Measurements from ENCODE around the gene CHN1. TPM values are rescaled to one million over a fixed set of nuclear protein-coding genes. Genes with fewer than 3 reads are reported as not detected.

CHN1 gene
- total RNA-seq, 1 experiment from 2014 or later = 0.41 TPM

- no peaks in the 10 kb centered on the region for H3K36me3 Mint-ChIP-seq (ENCODE audit: insufficient read depth, unreplicated experiment)
These were observed 75.4 kb downstream of the CHN1 start for GRCh38 chr2:174929786-174930185.

GRCh38 chr2:174925046-174925784 is 80.0 kb downstream of the CHN1 start:
- H3K4me3 ChIP-seq (ENCODE audit: low read depth, low read length) = no peak overlapping the region
- H3K36me3 ChIP-seq (ENCODE audit: control insufficient read depth, insufficient read depth, low read length) = no peaks in the 10 kb centered on the region
- Mint-ChIP-seq H3K4me1 (ENCODE audit: low read depth, unreplicated experiment) (no peaks in the 10 kb centered on the region), H3K27ac (ENCODE audit: unreplicated experiment) (no peak overlapping the region), H3K9me3 (ENCODE audit: unreplicated experiment) (no peaks in the 10 kb centered on the region), H3K36me3 (ENCODE audit: insufficient read depth, unreplicated experiment) (no peaks in the 10 kb centered on the region), H3K4me3 (ENCODE audit: unreplicated experiment) (no peak overlapping the region), H3K27me3 (ENCODE audit: insufficient read depth, unreplicated experiment) (peaks cover 5% of the 10 kb centered on the region)
- DNase-seq = no peak
- ChIA-PET POLR2A (no interaction called here), CTCF (no interaction called here)
- intact Hi-C loops (cut with micrococcal nuclease; ENCODE audit: unreplicated experiment) = no loop called here
- no peaks in the 10 kb centered on the region; the same call in 1 of the 2 replicates for H3K9me3 ChIP-seq
- H3K4me1 ChIP-seq = no peaks in the 10 kb centered on the region
- no peak for TF ChIP-seq CTCF (IDR thresholded peaks at IDR 0.05; ENCODE audit: insufficient read depth in 1 of 2, low read depth in 1 of 2, low read length in 1 of 2, severe bottlenecking in 1 of 2, unreplicated experiment in 1 of 2)
- no TSS peak for BruUV-seq (replicated peaks)
- no peaks in the 10 kb centered on the region for H3K27me3 ChIP-seq (replicated peaks; ENCODE audit: control insufficient read depth, insufficient read depth, low read length)

More at GRCh38 chr2:174929786-174930185, 75.4 kb downstream of the CHN1 start:
- H3K27ac Mint-ChIP-seq (ENCODE audit: unreplicated experiment) = no peak overlapping the region
- ChIA-PET POLR2A (no interaction called here), CTCF (no interaction called here)
- H3K4me1 Mint-ChIP-seq (ENCODE audit: low read depth, unreplicated experiment) = no peaks in the 10 kb centered on the region
- no peak overlapping the region for H3K4me3 Mint-ChIP-seq (ENCODE audit: unreplicated experiment)
- H3K27me3 Mint-ChIP-seq (ENCODE audit: insufficient read depth, unreplicated experiment) = peaks cover 2% of the 10 kb centered on the region
- TF ChIP-seq CTCF (IDR thresholded peaks at IDR 0.05; ENCODE audit: insufficient read depth in 1 of 2, low read depth in 1 of 2, low read length in 1 of 2, severe bottlenecking in 1 of 2, unreplicated experiment in 1 of 2) = no peak
- no peaks in the 10 kb centered on the region for H3K4me1 ChIP-seq
- no peaks in the 10 kb centered on the region; the same call in 1 of the 2 replicates for H3K9me3 ChIP-seq
- H3K27me3 ChIP-seq (replicated peaks; ENCODE audit: control insufficient read depth, insufficient read depth, low read length) = no peaks in the 10 kb centered on the region
- H3K4me3 ChIP-seq (ENCODE audit: low read depth, low read length) = no peak overlapping the region
- H3K36me3 ChIP-seq (ENCODE audit: control insufficient read depth, insufficient read depth, low read length) = no peaks in the 10 kb centered on the region
- intact Hi-C loops (cut with micrococcal nuclease; ENCODE audit: unreplicated experiment) = no loop called here
- no peak for DNase-seq
- no peaks in the 10 kb centered on the region for H3K9me3 Mint-ChIP-seq (ENCODE audit: unreplicated experiment)
- BruUV-seq (replicated peaks) = no TSS peak

GRCh38 chr2:174924061-174924693 is 81.0 kb downstream of the CHN1 start:
- no TSS peak for BruUV-seq (replicated peaks)
- H3K4me3 ChIP-seq (ENCODE audit: low read depth, low read length) = no peak overlapping the region
- TF ChIP-seq CTCF (IDR thresholded peaks at IDR 0.05; ENCODE audit: insufficient read depth in 1 of 2, low read depth in 1 of 2, low read length in 1 of 2, severe bottlenecking in 1 of 2, unreplicated experiment in 1 of 2) = no peak
- Mint-ChIP-seq H3K9me3 (ENCODE audit: unreplicated experiment) (no peaks in the 10 kb centered on the region), H3K27me3 (ENCODE audit: insufficient read depth, unreplicated experiment) (peaks cover 3% of the 10 kb centered on the region), H3K27ac (ENCODE audit: unreplicated experiment) (no peak overlapping the region), H3K4me1 (ENCODE audit: low read depth, unreplicated experiment) (no peaks in the 10 kb centered on the region), H3K36me3 (ENCODE audit: insufficient read depth, unreplicated experiment) (no peaks in the 10 kb centered on the region), H3K4me3 (ENCODE audit: unreplicated experiment) (no peak overlapping the region)
- ChIA-PET POLR2A (no interaction called here), CTCF (no interaction called here)
- no peaks in the 10 kb centered on the region for H3K27me3 ChIP-seq (replicated peaks; ENCODE audit: control insufficient read depth, insufficient read depth, low read length)
- intact Hi-C loops (cut with micrococcal nuclease; ENCODE audit: unreplicated experiment) = no loop called here
- no peak for DNase-seq
- H3K9me3 ChIP-seq = no peaks in the 10 kb centered on the region; the same call in 1 of the 2 replicates
- no peaks in the 10 kb centered on the region for H3K36me3 ChIP-seq (ENCODE audit: control insufficient read depth, insufficient read depth, low read length)
- no peaks in the 10 kb centered on the region for H3K4me1 ChIP-seq
